ENCODE data around the gene ADGRB2. TPM values are rescaled to one million over a fixed set of nuclear protein-coding genes. Genes with fewer than 3 reads are reported as not detected.

Gene ADGRB2
- total and polyA plus RNA-seq, 9 donors, result 12.5 to 21.7 (median 19.0) TPM

GRCh38 chr1:31801458-31801857 is 37.3 kb upstream of the ADGRB2 start:
- Histone ChIP-seq H3K36me3 (ENCODE audit: control insufficient read depth, insufficient read depth, low read length) (no peaks in the 10 kb centered on the region), H3K4me1 (ENCODE audit: control insufficient read depth, insufficient read depth, low read length) (peaks cover 6% of the 10 kb centered on the region), H3K4me3 (ENCODE audit: low read length) (no peak overlapping the region), H3K9me3 (replicated peaks; ENCODE audit: control insufficient read depth, low read depth, low read length) (no peaks in the 10 kb centered on the region), H3K27ac (ENCODE audit: low read length) (no peak overlapping the region), H3K27me3 (ENCODE audit: control insufficient read depth, insufficient read depth, low read length) (peaks cover 12% of the 10 kb centered on the region)
- WGBS (ENCODE audit: insufficient coverage), result no CpG with 5 or more reads among the region's 1 CpG
- DNase-seq, result no peak

- no peaks in the 10 kb centered on the region for H3K36me3 ChIP-seq (ENCODE audit: control insufficient read depth, insufficient read depth, low read length)
- no peak overlapping the region for H3K27ac ChIP-seq (ENCODE audit: low read length)
- WGBS (ENCODE audit: insufficient coverage), result 69% methylated on average over 4 of the region's 4 CpGs
- peaks cover 9% of the 10 kb centered on the region for H3K4me1 ChIP-seq (ENCODE audit: control insufficient read depth, insufficient read depth, low read length)
- H3K27me3 ChIP-seq (ENCODE audit: control insufficient read depth, insufficient read depth, low read length), result peaks cover 12% of the 10 kb centered on the region
- H3K9me3 ChIP-seq (replicated peaks; ENCODE audit: control insufficient read depth, low read depth, low read length), result no peaks in the 10 kb centered on the region
- H3K4me3 ChIP-seq (ENCODE audit: low read length), result no peak overlapping the region
- no peak for DNase-seq
Measured at GRCh38 chr1:31800674-31800967, 36.5 kb upstream of the ADGRB2 start.

- H3K27me3 ChIP-seq (ENCODE audit: control insufficient read depth, insufficient read depth, low read length), result peaks cover 12% of the 10 kb centered on the region
- no peak overlapping the region for H3K4me3 ChIP-seq (ENCODE audit: low read length)
- H3K27ac ChIP-seq (ENCODE audit: low read length), result no peak overlapping the region
- H3K9me3 ChIP-seq (replicated peaks; ENCODE audit: control insufficient read depth, low read depth, low read length), result no peaks in the 10 kb centered on the region
- no peaks in the 10 kb centered on the region for H3K36me3 ChIP-seq (ENCODE audit: control insufficient read depth, insufficient read depth, low read length)
- peaks cover 9% of the 10 kb centered on the region for H3K4me1 ChIP-seq (ENCODE audit: control insufficient read depth, insufficient read depth, low read length)
- DNase-seq, result no peak
- 69% methylated on average over 10 of the region's 16 CpGs for WGBS (ENCODE audit: insufficient coverage)
Measured at GRCh38 chr1:31799895-31800673, 35.9 kb upstream of the ADGRB2 start.

GRCh38 chr1:31799196-31799894 is 35.2 kb upstream of the ADGRB2 start:
- Histone ChIP-seq H3K27ac (ENCODE audit: low read length) (no peak overlapping the region), H3K27me3 (ENCODE audit: control insufficient read depth, insufficient read depth, low read length) (peaks cover 12% of the 10 kb centered on the region), H3K4me1 (ENCODE audit: control insufficient read depth, insufficient read depth, low read length) (peaks cover 9% of the 10 kb centered on the region), H3K9me3 (replicated peaks; ENCODE audit: control insufficient read depth, low read depth, low read length) (no peaks in the 10 kb centered on the region), H3K4me3 (ENCODE audit: low read length) (no peak overlapping the region), H3K36me3 (ENCODE audit: control insufficient read depth, insufficient read depth, low read length) (no peaks in the 10 kb centered on the region)
- WGBS (ENCODE audit: insufficient coverage), result 80% methylated on average over 1 of the region's 9 CpGs
- DNase-seq, result no peak

GRCh38 chr1:31798433-31799195 is 34.5 kb upstream of the ADGRB2 start:
- Histone ChIP-seq H3K4me3 (ENCODE audit: low read length) (no peak overlapping the region), H3K27ac (ENCODE audit: low read length) (no peak overlapping the region), H3K9me3 (replicated peaks; ENCODE audit: control insufficient read depth, low read depth, low read length) (no peaks in the 10 kb centered on the region), H3K4me1 (ENCODE audit: control insufficient read depth, insufficient read depth, low read length) (peaks cover 9% of the 10 kb centered on the region), H3K27me3 (ENCODE audit: control insufficient read depth, insufficient read depth, low read length) (peaks cover 12% of the 10 kb centered on the region), H3K36me3 (ENCODE audit: control insufficient read depth, insufficient read depth, low read length) (no peaks in the 10 kb centered on the region)
- 29% methylated on average over 4 of the region's 17 CpGs for WGBS (ENCODE audit: insufficient coverage)
- DNase-seq, result no peak

GRCh38 chr1:31798086-31798432 is 33.9 kb upstream of the ADGRB2 start:
- H3K4me1 ChIP-seq (ENCODE audit: control insufficient read depth, insufficient read depth, low read length), result peaks cover 9% of the 10 kb centered on the region
- whole genome bisulfite sequencing (ENCODE audit: insufficient coverage), result 14% methylated on average over 1 of the region's 8 CpGs
- H3K9me3 ChIP-seq (replicated peaks; ENCODE audit: control insufficient read depth, low read depth, low read length), result no peaks in the 10 kb centered on the region
- DNase-seq, result no peak
- no peak overlapping the region for H3K4me3 ChIP-seq (ENCODE audit: low read length)
- H3K27me3 ChIP-seq (ENCODE audit: control insufficient read depth, insufficient read depth, low read length), result peaks cover 12% of the 10 kb centered on the region
- no peaks in the 10 kb centered on the region for H3K36me3 ChIP-seq (ENCODE audit: control insufficient read depth, insufficient read depth, low read length)
- H3K27ac ChIP-seq (ENCODE audit: low read length), result no peak overlapping the region

GRCh38 chr1:31797216-31797615 is 33.1 kb upstream of the ADGRB2 start:
- Histone ChIP-seq H3K36me3 (ENCODE audit: control insufficient read depth, insufficient read depth, low read length) (no peaks in the 10 kb centered on the region), H3K4me1 (ENCODE audit: control insufficient read depth, insufficient read depth, low read length) (peaks cover 9% of the 10 kb centered on the region), H3K27me3 (ENCODE audit: control insufficient read depth, insufficient read depth, low read length) (peaks cover 12% of the 10 kb centered on the region), H3K4me3 (ENCODE audit: low read length) (no peak overlapping the region), H3K27ac (ENCODE audit: low read length) (no peak overlapping the region), H3K9me3 (replicated peaks; ENCODE audit: control insufficient read depth, low read depth, low read length) (no peaks in the 10 kb centered on the region)
- DNase-seq, result no peak
- WGBS (ENCODE audit: insufficient coverage), result 90% methylated on average over 5 of the region's 5 CpGs

DNA sequence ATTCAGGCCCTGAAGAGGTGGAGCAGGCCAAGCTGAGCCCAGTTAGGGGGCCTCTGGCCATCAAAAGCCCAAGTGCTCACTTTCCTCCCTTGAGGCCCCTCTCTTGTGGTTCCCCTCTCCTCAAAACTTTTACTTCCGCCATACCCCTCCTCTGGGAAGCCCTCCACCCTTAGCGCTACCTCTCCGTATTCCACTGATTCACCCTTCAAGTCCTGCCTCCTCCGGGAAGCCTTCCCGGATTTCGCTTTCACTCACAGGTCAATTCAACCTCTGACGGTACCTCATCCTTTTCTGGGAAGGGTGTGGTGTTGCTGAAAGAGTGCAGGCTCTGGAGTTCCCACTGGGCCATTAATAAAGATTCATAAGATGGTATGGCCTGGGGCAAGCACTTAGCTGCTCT is 32.6 kb upstream of the ADGRB2 start:
- H3K27me3 ChIP-seq (ENCODE audit: control insufficient read depth, insufficient read depth, low read length), result peaks cover 12% of the 10 kb centered on the region
- H3K27ac ChIP-seq (ENCODE audit: low read length), result no peak overlapping the region
- DNase-seq, result no peak
- 88% methylated on average over 1 of the region's 7 CpGs for WGBS (ENCODE audit: insufficient coverage)
- H3K36me3 ChIP-seq (ENCODE audit: control insufficient read depth, insufficient read depth, low read length), result no peaks in the 10 kb centered on the region
- no peaks in the 10 kb centered on the region for H3K9me3 ChIP-seq (replicated peaks; ENCODE audit: control insufficient read depth, low read depth, low read length)
- peaks cover 9% of the 10 kb centered on the region for H3K4me1 ChIP-seq (ENCODE audit: control insufficient read depth, insufficient read depth, low read length)
- no peak overlapping the region for H3K4me3 ChIP-seq (ENCODE audit: low read length)

GRCh38 chr1:31795801-31796621 is 31.9 kb upstream of the ADGRB2 start:
- 73% methylated on average over 9 of the region's 13 CpGs for WGBS (ENCODE audit: insufficient coverage)
- peak; percentile 54 for DNase-seq
- H3K36me3 ChIP-seq (ENCODE audit: control insufficient read depth, insufficient read depth, low read length), result no peaks in the 10 kb centered on the region
- peaks cover 12% of the 10 kb centered on the region for H3K27me3 ChIP-seq (ENCODE audit: control insufficient read depth, insufficient read depth, low read length)
- peaks cover 9% of the 10 kb centered on the region for H3K4me1 ChIP-seq (ENCODE audit: control insufficient read depth, insufficient read depth, low read length)
- H3K9me3 ChIP-seq (replicated peaks; ENCODE audit: control insufficient read depth, low read depth, low read length), result no peaks in the 10 kb centered on the region
- no peak overlapping the region for H3K4me3 ChIP-seq (ENCODE audit: low read length)
- no peak overlapping the region for H3K27ac ChIP-seq (ENCODE audit: low read length)

Data from muscle of leg (tissue), 11 donors.